GM19324 (cell line): Measurements from ENCODE around the gene ZNF423.
A peak's percentile ranks its signal among the peaks of the same experiment; 100 is the strongest.
"Not testable (repeated sequence)": the region's sequence is repeated elsewhere in the genome, so short reads cannot be mapped to it uniquely, and the experiment has no call there.

Source experiments
- ATAC-seq: cut with Tn5 transposase; IDR thresholded peaks from one replicate; pipeline ENCODE4 v1.9.1; 2021; ENCODE audit warnings: mild to moderate bottlenecking, moderate library complexity; ENCODE audit not compliant: unreplicated experiment, low FRiP score

The ZNF423 gene

DNA sequence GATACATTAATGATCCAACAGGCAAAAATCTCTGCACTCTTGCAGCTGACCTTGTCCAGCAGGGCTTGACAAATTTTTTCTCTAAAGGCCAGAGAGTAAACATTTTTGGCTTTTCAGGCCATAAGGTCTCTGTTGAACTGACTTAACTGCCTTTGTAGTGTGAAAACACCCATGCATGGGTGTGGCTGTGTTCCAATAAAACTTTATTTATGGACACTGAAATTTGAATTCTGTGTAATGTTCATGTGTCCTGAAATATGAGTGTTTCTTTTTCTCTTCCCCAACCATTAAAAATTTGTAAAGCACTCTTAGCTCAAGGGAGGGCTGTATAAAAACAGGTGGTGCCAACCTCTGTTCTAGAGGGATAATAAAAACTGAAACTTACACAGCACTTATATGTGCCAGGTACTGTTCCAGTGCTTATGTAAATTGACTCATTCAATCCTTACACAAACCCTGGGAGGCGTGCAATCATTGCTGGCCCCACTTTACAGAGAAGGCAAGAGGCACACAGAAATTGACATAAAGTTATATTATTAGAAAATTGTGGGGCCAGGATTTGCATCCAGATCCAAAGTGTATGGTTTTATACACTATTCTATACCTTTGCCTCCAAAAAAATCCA is 18.8 kb upstream of the ZNF423 start:
- ATAC-seq = no peak

DNA sequence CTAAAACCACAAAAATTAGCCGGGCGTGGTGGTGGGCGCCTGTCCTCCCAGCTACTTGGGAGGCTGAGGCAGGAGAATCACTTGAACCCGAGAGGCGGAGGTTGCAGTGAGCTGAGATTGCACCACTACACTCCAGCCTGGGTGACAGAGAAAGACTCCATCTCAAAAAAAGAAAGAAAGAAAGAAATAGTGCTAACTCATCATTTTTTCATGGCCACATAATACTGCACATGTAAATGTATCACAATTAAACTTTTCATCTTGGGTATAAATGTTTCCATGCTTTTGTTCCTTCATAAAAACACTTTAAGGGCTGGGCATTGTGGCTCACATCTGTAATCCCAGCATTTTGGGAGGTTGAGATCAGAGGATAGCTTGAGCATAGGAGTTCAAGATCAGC is 15.9 kb upstream of the ZNF423 start:
- ATAC-seq = not testable (repeated sequence)

DNA sequence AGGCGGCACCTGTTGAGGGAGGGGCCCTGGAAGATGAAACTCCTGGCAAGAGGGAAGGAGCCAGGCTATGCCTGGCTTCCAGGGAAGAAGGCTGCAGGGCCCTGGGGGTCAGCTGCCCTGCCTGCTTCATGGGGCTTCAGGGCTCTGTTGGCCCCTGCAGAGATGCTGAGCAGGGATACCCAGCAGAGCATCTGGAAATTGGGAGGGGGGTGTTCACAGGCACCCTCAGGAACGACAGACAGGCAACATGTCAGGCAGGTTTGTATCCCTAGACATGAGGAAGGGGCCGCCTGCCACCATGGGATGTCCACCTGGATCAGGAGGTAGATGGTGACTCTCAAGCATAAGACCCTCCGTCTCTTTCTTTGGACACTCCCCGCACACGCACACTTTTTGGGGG is 13.8 kb upstream of the ZNF423 start:
- ATAC-seq = no peak

DNA sequence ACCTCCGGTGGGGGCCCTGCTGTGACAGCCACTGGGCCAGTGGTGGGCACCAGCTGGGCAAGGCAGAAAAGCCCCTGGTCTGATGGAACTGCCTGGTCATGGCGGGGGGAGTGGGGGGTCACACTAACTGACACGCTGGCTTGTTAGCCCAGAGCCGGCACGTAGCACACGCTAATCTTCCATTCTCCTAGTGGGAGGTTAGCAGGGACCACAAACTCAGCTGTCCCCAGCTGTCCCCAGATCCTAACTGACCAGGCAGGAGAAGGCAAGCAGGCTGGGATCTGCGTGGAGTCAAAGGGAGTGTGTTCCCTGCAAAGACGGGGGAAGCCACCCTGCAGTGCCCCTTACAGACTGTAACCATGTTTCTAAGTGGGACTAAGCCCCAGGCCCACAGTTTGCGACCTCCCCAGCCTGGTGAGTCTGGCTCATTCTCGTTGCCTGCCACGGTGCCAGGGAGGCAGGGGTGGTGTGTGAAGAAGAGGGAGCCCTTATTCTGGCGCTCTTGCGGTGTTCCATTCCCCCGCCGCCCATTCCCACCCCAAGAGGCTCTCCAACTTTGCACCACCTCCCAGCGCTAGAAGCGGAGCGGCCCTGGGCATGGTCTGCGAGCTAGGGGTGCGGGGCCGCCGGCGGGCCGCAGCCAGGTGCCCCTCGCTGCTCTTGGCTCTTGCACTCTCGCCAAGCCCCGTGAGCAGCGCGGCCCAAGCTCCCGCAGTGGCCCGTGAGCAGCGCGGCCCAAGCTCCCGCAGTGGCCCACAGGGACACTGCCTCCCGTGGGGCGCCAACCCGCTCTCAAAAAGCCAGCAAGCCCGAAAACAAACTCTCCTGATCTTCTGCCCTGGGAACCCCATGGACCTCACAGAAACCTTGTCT is 12.1 kb upstream of the ZNF423 start:
- no peak for ATAC-seq

DNA sequence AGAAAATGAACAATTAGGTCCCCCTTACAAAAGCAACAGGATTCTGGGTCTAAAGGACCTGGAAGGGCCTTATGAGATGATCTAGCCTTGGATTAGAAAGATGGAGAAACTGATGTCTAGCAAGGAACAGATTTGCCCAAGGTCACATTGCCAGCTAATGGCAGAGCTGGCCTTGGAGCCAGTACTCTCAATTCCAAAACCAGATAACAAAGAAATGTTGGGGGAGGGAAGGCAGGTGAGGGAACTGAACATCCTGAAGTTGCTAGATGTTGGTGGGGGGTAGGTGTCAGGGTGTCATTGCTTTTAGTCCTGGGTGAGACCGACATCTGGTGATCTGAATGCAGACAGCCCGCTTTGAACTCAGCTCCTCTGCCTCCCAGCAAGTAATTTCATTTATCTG is 11.3 kb upstream of the ZNF423 start:
- no peak for ATAC-seq

DNA sequence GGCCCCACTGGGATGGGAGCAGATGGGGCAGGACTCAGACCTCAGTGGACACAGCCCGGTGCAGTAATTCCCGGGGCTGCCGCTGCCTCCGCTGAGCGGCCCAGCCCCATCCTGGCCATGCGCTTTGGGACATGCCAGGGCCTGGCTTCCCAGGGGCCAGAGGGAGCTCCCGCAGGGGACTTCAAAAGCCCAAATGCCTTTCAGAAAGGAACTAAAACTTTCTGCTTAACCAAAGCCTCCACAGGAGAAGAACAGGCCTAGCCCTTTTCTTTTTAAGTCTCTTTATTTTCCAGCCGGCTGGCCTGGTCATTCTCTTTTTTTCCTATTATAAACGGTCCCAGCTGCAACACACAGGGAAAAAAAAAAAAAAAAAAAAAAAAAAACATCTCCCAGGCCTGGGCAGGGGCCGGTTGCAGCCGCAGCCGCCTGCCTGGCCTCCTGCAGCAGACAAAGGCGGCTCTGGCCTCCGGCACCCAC is 10.7 kb upstream of the ZNF423 start:
- no peak for ATAC-seq

DNA sequence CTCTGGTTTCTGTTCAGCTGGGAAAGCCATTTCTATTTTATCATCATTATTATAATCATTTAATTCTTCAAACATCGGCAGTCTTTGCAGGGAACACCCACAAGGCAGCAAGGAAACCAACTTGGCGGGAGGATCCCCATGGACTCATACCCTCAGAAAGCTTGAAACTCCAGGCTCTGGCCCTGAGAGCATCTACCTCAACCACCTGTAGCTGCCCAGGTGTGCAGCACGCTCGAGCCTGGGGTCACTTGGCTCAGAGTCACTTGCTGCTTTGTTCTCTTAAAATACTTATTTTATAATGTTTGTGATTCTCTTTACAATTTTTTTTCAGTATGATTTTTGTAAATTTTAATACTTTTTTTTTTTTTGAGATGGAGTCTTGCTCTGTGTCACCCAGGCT is 6.8 kb upstream of the ZNF423 start:
- no peak for ATAC-seq

DNA sequence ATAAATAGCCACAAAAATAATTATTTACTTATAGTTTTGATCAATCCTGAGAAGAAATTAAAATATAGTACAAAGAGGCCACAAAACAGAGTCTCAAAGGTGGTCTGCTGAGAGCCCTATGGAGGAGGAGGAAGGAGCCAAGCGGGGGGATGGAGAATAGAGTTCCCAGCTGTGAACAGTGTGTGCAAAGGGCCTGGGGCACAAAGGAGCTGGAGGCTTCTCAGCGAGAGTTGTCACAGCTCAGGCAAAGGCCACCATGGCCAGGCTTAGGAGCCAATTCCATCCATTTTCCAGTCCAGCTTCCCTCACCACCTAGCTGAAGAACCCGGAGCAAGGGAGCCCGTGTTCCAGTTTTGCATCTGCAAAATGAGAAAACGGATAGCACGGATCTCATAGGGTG is 5.4 kb upstream of the ZNF423 start:
- no peak for ATAC-seq

DNA sequence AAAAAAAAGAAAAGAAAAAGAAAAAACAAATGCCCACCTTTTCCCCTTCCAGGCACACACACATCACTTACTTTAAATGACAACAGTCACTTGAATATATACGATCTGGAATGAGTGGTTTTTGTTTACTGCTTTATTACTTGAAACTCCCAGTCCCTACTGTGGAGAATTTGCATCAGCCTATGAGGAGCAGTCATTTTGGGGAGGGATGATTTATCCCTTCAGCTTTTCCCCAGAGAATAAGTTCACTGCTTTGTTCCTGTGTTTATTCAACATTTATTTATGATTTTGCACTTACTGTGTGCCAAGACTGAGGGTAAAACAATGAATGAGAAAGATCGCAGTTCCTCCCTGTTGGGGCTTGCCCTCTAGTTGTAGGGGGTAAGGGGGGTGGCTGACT is 4.7 kb upstream of the ZNF423 start:
- ATAC-seq = no peak

DNA sequence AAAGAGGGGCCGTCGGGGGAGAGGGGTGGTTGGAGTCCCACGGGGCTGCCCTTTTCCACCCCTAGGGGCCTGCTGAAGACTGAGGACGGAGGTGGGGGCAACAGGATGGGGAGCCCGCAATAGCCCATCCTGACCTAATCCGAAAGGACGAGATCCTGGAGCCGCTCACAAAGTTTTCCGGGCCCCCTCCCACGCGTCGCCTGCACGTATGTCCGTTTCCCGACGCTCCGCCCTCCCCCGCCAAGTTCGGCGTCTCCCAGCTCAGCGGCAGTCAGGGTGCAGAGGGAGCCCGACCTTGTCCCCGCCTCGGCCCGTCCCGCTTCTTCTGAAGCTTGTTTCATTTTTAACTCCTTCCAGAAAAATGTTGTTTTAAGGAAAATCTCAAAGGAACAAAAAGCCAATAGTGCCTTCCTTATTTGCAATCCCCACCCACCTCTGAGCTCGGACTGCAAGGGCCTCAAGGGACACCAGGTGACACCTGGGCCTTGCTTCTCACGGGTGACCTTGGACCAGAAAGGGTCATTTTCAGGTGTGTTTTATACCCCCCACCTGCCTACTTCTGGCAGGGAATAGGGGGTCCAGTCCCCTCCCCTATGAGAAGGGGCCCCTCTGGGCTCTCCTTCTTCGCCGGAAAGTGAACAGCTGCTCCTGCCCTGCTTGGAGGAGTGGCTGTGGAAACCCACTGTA is 3.4 kb upstream of the ZNF423 start:
- no peak for ATAC-seq

DNA sequence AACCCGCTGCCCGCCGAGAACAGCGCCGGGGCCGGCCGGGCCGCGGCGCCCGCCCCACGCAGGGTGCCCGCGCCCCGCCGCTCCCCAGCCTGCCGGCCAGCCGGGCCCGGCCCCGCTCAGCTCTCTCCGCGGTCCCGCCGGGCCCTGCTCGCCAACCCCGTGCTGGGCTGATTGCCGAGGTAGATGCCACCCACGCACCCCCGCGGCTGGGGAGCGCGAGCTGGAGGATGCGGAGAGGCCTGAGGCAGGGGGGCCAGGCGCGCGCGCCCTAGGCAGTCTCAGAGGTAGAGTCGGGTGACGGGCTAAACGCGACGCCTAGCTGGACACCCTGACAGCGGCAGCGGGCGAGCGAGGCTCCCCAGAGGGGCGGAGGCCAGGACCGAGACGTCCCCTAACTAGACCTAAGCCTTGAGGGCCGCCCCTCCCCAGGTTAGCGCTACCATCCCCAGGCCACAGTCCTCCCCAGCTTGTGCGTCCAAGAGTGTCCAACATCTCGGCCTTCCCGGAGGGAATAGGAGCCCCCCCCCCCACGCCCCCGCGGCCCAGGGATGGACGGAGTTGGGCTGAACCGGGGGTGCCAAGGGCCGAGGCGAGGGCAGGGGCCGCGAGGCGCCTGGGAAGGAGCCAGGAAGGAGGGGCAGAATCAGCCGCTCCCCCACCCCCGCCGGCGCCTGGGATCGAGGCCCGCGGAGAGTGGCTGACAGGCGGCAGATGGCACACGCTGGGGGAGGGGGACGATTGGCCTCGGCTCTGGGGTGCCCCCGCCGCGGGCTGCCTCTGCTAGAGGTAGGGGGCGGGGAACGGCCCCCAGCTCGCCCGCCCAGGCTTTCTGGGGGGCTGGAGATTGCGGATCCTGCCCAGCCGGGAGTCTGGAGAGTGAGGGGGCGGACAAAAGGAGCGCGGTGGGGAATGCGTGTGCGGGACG is 2.5 kb upstream of the ZNF423 start:
- ATAC-seq = no peak

DNA sequence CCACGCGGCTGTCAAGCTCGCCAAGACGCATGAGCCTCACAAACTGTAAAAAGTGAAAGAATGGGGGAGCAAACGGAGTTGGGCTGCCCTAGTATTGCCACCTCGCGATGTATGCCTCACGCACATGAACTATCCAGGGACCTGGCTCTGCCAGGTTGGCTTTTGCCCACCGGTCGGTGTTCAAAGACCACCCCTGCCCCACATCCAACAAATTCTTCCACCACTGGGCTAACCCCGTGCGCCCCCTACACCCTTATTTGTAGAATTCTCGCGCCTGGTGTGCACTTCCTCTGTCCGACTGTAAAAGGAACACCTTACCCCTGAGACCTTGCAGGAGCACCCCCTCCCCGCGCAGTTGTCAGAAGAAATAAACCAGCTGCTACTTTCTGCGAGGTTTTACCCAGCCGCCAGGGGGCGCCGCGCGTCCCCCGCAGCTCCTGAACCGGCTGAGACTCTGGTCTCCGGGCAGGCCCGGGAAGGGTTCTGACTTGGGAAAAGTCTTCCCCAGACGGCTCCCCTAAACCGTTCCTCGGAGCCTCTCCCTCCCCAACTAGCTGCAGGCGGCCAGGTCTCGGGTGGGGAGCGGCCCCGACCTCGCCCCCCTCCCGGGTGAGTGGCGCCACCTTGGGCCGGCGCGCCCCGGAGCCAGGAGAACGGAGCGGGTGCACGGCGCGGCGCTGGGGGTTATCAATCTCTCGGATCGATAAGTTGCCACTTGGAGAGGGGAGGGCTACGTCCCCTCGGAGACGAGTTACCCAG is 1.7 kb upstream of the ZNF423 start:
- no peak for ATAC-seq

DNA sequence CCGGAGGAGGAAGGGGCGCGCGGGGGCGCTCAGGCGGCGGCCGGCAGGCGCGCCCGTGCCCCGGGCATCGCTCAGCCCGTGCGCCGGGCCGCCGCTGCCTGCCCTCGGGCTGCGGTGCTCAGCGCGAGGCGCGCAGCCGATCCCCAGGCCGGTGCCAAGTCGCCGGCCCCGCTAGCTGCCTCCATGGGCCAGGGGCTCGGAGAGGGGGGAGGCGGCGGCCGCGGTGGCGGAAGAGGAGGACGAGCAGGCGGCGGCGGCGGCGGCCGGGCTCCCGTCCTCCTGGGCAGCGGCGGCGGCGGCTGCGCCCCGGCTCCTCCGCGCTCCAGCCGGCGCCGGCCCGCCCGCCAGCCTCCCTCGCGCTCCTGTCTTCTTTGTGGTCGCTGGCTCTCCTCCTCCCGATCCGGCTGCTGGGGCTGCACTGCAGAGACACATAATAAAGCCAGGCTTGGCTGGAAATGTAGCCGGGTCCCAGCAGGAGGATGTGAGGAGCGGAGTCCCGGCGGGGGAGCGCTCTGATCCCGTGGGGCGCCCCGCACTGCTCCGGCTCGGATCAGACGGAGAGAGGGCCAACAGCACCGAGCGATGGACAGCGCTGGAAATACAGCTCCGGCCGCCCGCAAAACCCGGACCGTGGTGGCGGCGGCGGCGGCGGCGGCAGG is 889 bp upstream of the ZNF423 start:
- no peak for ATAC-seq

DNA sequence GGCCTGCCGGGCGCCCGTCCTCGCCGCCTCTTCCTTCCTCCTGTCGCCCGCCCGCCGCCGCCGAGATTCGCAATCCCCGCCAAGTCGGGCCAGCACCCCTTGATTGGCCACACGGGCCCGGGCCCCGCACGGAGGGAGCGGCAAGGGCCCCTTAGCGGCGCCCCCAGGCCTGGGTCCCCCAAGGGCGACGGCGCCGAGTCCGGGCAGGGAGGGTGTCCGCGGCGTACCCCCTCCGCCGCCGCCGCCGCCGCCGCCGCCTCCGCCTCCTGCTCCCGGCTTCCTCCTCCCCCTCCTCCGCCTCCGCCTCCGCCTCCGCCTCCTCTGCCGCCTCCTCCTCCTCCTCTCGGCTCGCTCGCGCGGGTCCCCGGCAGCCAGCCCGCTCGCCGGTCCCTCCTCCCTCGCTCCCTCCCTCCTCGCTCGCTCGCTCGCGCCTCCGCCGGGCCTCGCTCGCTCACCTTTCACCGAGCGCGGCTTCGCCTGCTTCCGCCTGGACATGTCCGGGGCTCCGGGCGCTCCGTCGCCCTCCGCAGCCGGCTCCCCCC is 561 bp downstream of the ZNF423 start:
- ATAC-seq = peak; percentile 76

DNA sequence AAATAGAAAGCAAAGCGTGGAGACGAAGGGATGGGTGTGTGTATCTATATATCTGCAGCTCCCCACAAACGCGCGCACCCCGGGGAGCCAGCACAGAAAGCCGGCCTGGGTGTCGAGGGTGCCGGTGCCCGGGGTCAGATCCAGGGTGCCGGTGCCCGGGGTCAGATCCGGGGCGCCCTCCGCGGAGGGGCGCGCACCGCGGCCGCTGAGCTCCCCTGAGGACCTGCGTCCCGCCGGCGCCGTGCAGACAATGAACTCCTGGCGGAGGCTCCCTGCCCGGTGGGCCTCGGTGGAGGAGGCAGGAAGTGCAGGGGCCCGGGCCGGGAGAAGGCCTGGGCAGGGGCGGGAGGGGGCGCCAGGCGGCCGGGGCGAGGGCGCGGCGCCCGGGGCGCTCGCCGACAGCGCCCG is 1.1 kb downstream of the ZNF423 start:
- ATAC-seq = peak; percentile 18

DNA sequence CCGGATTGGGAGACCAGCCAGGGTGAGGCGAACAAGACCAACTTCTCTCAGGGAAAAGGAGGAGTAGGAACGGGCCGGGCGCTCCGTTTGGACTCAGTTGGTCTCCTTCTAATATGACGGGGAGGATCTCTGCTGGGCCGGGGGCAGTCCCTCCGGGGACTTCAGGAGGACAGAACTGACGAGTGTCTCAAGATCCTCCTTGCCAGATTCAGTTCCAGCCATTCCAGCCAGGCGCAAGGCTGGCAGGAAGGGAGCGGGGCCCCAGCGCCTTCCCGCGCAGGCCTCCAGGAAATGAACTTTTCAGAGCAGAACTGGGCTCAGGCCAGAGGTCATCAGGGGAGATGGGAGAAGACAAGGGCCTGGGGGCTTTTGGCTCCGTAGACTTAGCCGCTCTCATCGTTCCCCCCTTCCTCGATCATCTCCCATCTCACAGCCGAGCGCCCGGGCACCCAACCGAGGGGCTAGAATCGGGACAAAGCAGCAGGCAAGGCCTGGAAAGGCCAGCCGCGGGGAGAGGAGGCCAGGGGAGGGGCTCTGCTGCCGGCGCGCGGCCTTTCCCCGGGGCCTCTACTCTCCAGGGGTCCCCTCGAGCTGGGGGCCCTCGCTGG is 1.6 kb downstream of the ZNF423 start:
- no peak for ATAC-seq

DNA sequence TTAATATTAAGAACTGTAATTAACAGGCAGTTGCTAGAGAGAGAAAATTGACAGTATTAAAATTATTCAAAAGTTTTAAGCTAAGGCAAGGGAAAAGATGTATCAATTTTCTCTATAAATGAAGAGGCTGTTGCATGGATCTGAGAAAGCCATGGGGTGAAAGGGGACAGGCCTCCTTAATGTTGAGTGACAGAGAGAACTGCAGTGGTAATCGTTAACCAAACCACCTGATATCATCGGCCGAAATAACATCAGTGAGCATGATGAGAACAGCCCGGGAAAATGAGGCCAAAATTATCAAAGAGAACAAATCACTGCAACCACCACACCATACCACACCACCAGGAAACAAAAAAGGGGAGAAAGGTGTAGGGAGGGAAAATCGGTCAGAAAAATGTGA is 3.6 kb downstream of the ZNF423 start:
- no peak for ATAC-seq

DNA sequence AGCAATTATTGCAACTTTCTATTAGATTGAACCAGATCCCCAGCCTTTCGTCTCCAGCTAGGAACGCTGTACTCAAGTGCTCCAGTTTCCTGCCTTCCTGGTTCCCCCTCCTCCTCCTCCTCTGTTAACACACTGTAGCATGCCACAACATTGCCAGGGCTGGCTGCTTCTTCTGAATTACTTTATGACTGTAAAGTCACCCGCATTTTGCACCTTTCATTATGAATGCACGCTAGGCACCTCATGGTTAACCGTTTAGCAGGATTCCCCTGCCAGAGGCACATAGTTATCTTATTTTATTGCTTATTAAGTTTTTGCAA is 4.5 kb downstream of the ZNF423 start:
- ATAC-seq = no peak
